OCI-LY7 (cell line): Measurements from ENCODE around the gene TAF7L.

ENCODE experiments used
- EZH2phosphoT487 ChIP-seq: fragments of 200-600 bp; sonication (generic); IDR thresholded peaks from 2 replicates; pipeline ENCODE4 v1.6.1; 2018; ENCODE audit warnings: low read depth, borderline replicate concordance, mild to moderate bottlenecking, mixed run types, antibody characterized with exemption, low read length, moderate library complexity, mixed read lengths
- TF ChIP-seq, protein P1 (sequence below): fragments of 200-600 bp; sonication (generic); conservative IDR thresholded peaks from 2 replicates; pipeline ENCODE4 v1.5.1; 2014; ENCODE audit warnings: mild to moderate bottlenecking, antibody characterized with exemption, low read length, moderate library complexity, mixed read lengths

DNA sequence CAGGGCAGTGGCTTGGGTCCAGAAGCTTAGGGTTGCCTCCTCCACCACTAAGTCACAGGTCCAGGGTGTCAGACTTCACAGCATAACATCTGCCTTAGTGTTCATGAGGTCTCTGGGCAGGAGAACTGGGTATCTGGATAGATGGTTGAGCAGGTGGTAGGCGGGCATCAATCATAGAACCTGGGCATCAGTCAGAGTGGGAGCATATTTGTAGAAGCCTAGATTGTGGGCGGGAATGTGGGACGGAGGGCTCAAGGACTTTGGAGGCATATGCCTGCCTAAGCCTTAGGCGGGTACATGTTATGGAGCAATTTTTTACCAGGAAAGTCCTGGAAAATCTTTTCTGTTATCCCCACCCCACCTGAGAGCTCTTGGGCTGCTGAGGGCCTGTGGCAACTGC is 28.5 kb downstream of the TAF7L start:
- TF ChIP-seq, protein P1, sequence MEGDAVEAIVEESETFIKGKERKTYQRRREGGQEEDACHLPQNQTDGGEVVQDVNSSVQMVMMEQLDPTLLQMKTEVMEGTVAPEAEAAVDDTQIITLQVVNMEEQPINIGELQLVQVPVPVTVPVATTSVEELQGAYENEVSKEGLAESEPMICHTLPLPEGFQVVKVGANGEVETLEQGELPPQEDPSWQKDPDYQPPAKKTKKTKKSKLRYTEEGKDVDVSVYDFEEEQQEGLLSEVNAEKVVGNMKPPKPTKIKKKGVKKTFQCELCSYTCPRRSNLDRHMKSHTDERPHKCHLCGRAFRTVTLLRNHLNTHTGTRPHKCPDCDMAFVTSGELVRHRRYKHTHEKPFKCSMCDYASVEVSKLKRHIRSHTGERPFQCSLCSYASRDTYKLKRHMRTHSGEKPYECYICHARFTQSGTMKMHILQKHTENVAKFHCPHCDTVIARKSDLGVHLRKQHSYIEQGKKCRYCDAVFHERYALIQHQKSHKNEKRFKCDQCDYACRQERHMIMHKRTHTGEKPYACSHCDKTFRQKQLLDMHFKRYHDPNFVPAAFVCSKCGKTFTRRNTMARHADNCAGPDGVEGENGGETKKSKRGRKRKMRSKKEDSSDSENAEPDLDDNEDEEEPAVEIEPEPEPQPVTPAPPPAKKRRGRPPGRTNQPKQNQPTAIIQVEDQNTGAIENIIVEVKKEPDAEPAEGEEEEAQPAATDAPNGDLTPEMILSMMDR = no peak
- TF ChIP-seq EZH2phosphoT487 = no peak
